Measurements from ENCODE around the gene ELK3. TPM values are rescaled to one million over a fixed set of nuclear protein-coding genes. Genes with fewer than 3 reads are reported as not detected.

Gene ELK3
- total and polyA plus RNA-seq, 2 experiments from 2014 or later: 5.5 to 8.3 TPM

- H3K4me1 Mint-ChIP-seq: no peaks in the 10 kb centered on the region
- Histone ChIP-seq H3K4me3 (no peak overlapping the region), H3K36me3 (ENCODE audit: insufficient read depth) (no peaks in the 10 kb centered on the region), H3K79me2 (replicated peaks; ENCODE audit: insufficient read depth) (no peaks in the 10 kb centered on the region), H3K4me2 (no peak overlapping the region), H3K27me3 (ENCODE audit: insufficient read depth) (no peaks in the 10 kb centered on the region), H3K4me1 (ENCODE audit: insufficient read depth) (no peaks in the 10 kb centered on the region), H4K20me1 (replicated peaks; ENCODE audit: insufficient read depth) (no peaks in the 10 kb centered on the region), H3K9me2 (ENCODE audit: insufficient read depth) (no peaks in the 10 kb centered on the region), H2AFZ (no peak overlapping the region), H3K27ac (ENCODE audit: low read depth) (no peak overlapping the region), H3F3A (replicated peaks; ENCODE audit: low read depth) (no peaks in the 10 kb centered on the region)
- no peaks in the 10 kb centered on the region; the same call in 2 of the 3 replicates for H3K36me3 Mint-ChIP-seq (ENCODE audit: low read depth)
- no peak for DNase-seq (ENCODE audit: low spot score)
- peaks cover 2% of the 10 kb centered on the region for H3K27me3 Mint-ChIP-seq (ENCODE audit: insufficient read depth, low read depth, poor library complexity)
- no peak for TF ChIP-seq POLR2AphosphoS5 (IDR thresholded peaks at IDR 0.05; ENCODE audit: low read depth)
- H3K9me3 Mint-ChIP-seq: no peaks in the 10 kb centered on the region
- no peak overlapping the region for H3K4me3 Mint-ChIP-seq
- H3K27ac Mint-ChIP-seq: no peak overlapping the region
- no peak for ATAC-seq
Observed at GRCh38 chr12:96227365-96228106, 33.4 kb downstream of the ELK3 start.

GRCh38 chr12:96228566-96229248 lies 34.5 kb downstream of the ELK3 start:
- ATAC-seq: no peak
- no peaks in the 10 kb centered on the region for H3K9me2 ChIP-seq (ENCODE audit: insufficient read depth)
- H3K79me2 ChIP-seq (replicated peaks; ENCODE audit: insufficient read depth): no peaks in the 10 kb centered on the region
- no peak overlapping the region for H3K4me2 ChIP-seq
- DNase-seq (ENCODE audit: low spot score): no peak
- H3K4me1 ChIP-seq (ENCODE audit: insufficient read depth): no peaks in the 10 kb centered on the region
- Mint-ChIP-seq H3K27ac (no peak overlapping the region), H3K27me3 (ENCODE audit: insufficient read depth, low read depth, poor library complexity) (peaks cover 2% of the 10 kb centered on the region), H3K4me3 (no peak overlapping the region), H3K4me1 (no peaks in the 10 kb centered on the region), H3K9me3 (no peaks in the 10 kb centered on the region), H3K36me3 (ENCODE audit: low read depth) (no peaks in the 10 kb centered on the region)
- no peak overlapping the region for H3K27ac ChIP-seq (ENCODE audit: low read depth)
- H3K4me3 ChIP-seq: no peak overlapping the region
- no peak overlapping the region for H2AFZ ChIP-seq
- no peak for TF ChIP-seq JUNB (IDR thresholded peaks at IDR 0.05; ENCODE audit: unreplicated experiment)
- no peak for TF ChIP-seq STAT1 (IDR thresholded peaks at IDR 0.05; ENCODE audit: unreplicated experiment)
- no peak for TF ChIP-seq ETS1 (IDR thresholded peaks at IDR 0.05)
- TF ChIP-seq ZNF114 (CRISPR knock-in tag; IDR thresholded peaks at IDR 0.05): no peak
- no peak for TF ChIP-seq NANOG (IDR thresholded peaks at IDR 0.05; ENCODE audit: borderline replicate concordance)
- no peaks in the 10 kb centered on the region for H3K36me3 ChIP-seq (ENCODE audit: insufficient read depth)
- H4K20me1 ChIP-seq (replicated peaks; ENCODE audit: insufficient read depth): no peaks in the 10 kb centered on the region
- H3F3A ChIP-seq (replicated peaks; ENCODE audit: low read depth): no peaks in the 10 kb centered on the region
- no peaks in the 10 kb centered on the region for H3K27me3 ChIP-seq (ENCODE audit: insufficient read depth)

GRCh38 chr12:96230646-96231045 lies 36.5 kb downstream of the ELK3 start:
- peaks cover 5% of the 10 kb centered on the region for H3K4me1 Mint-ChIP-seq
- peaks cover 8% of the 10 kb centered on the region for H3K27me3 Mint-ChIP-seq (ENCODE audit: insufficient read depth, low read depth, poor library complexity)
- no peaks in the 10 kb centered on the region for H3K36me3 ChIP-seq (ENCODE audit: insufficient read depth)
- no peak for DNase-seq (ENCODE audit: low spot score)
- no peak overlapping the region for H3K4me3 ChIP-seq
- no peaks in the 10 kb centered on the region for H3K27me3 ChIP-seq (ENCODE audit: insufficient read depth)
- no peaks in the 10 kb centered on the region for H3K4me1 ChIP-seq (ENCODE audit: insufficient read depth)
- no peak for ATAC-seq
- H4K20me1 ChIP-seq (replicated peaks; ENCODE audit: insufficient read depth): no peaks in the 10 kb centered on the region
- H3K9me2 ChIP-seq (ENCODE audit: insufficient read depth): no peaks in the 10 kb centered on the region
- H3K79me2 ChIP-seq (replicated peaks; ENCODE audit: insufficient read depth): no peaks in the 10 kb centered on the region
- H3K36me3 Mint-ChIP-seq (ENCODE audit: low read depth): no peaks in the 10 kb centered on the region
- H3F3A ChIP-seq (replicated peaks; ENCODE audit: low read depth): no peaks in the 10 kb centered on the region
- no peak overlapping the region for H3K27ac Mint-ChIP-seq
- no peak overlapping the region for H3K4me3 Mint-ChIP-seq
- no peak overlapping the region for H2AFZ ChIP-seq
- H3K9me3 Mint-ChIP-seq: no peaks in the 10 kb centered on the region
- no peak overlapping the region for H3K4me2 ChIP-seq
- H3K27ac ChIP-seq (ENCODE audit: low read depth): no peak overlapping the region
- TF ChIP-seq EZH2 (IDR thresholded peaks at IDR 0.05; ENCODE audit: low read depth, unreplicated experiment) (no peak), ZNF462 (CRISPR knock-in tag; IDR thresholded peaks at IDR 0.05) (no peak)

All from GM23338 (cell line).